ENCODE results near the gene KCNG2.

- TF ChIP-seq POLR2A (IDR thresholded peaks at IDR 0.05): no peak
- TF ChIP-seq EP300 (IDR thresholded peaks at IDR 0.05; ENCODE audit: low read depth): no peak
Observed at GRCh38 chr18:79796016-79796415, 1.7 kb upstream of the KCNG2 start.

Measured in transverse colon (tissue), 1 donor.